K562 (cell line): ENCODE results near the gene NEURL4. TPM values are rescaled to one million over a fixed set of nuclear protein-coding genes. Genes with fewer than 3 reads are reported as not detected.

Experiments
- CHD7 ChIP-seq: fragments of 200-600 bp; sonication (generic); IDR thresholded peaks from one replicate; pipeline ENCODE4 v1.6.1; 2012; ENCODE audit warnings: mild to moderate bottlenecking, low read depth, low read length, inconsistent platforms
- HBP1 ChIP-seq: fragments of 450-650 bp; formaldehyde crosslinking; IDR thresholded peaks from 2 replicates; pipeline ENCODE4 v1.4.0; 2022; ENCODE audit warnings: missing genetic modification characterization
- HDGF ChIP-seq: fragments of 450-650 bp; IDR thresholded peaks from 2 replicates; pipeline ENCODE4 v1.6.1; 2016
- L3MBTL2 ChIP-seq: fragments of 450-650 bp; IDR thresholded peaks from 2 replicates; pipeline ENCODE4 v1.6.1; 2016; ENCODE audit warnings: mild to moderate bottlenecking, moderate library complexity
- NEUROD1 ChIP-seq: fragments of 150-350 bp; IDR thresholded peaks from 2 replicates; pipeline ENCODE4 v1.6.1; 2014; ENCODE audit warnings: borderline replicate concordance, low read length, low read depth; ENCODE audit not compliant: partially characterized antibody
- RREB1 ChIP-seq: fragments of 250-450 bp; sonication (Bioruptor Pico); IDR thresholded peaks from 2 replicates; pipeline ENCODE4 v1.4.0; 2020
- SIN3A ChIP-seq, 2 experiments: fragments of 150-350 bp in 1 of 2; IDR thresholded peaks; 2 replicates each; pipeline ENCODE4 v1.6.1; 2011 to 2016; ENCODE audit warnings: borderline replicate concordance in 2 of 2, low read depth in 2 of 2, low read length in 2 of 2, mild to moderate bottlenecking in 2 of 2, moderate library complexity in 2 of 2; ENCODE audit not compliant: control insufficient read depth in 1 of 2
- SRF ChIP-seq, 2 experiments: fragments of 250-450, 450-650 bp in 1 of 2; sonication (Bioruptor Pico) in 1 of 2; sonication (generic) in 1 of 2; formaldehyde crosslinking; IDR thresholded peaks; 2 replicates each; pipeline versions ENCODE4 v1.5.0 to v1.5.1; 2020 to 2022; ENCODE audit warnings: mild to moderate bottlenecking in 1 of 2, missing genetic modification reagents in 1 of 2
- polyA plus RNA-seq, 8 experiments: library from polyadenylated mRNA; depleted of rRNA in 4 of 8; stranded (reverse) in 5 of 8; unstranded in 3 of 8; fragments of >200 nt; fragmentation: Nextera tagmentation in 2 of 8; fragmentation: Illumina TruSeq in 1 of 8; extraction: Ambion mirVana in 2 of 8; extraction: Trizol in 1 of 8; gene quantifications; 2 replicates each; pipeline versions ENCODE4 v1.2.1 to v1.2.3, GENCODE V29; 2011 to 2014; ENCODE audit warnings: inconsistent platforms in 1 of 8, missing spikeins in 1 of 8
- total RNA-seq, 7 experiments: library from RNA; depleted of rRNA in 6 of 7; stranded (reverse); fragments of >200 nt in 6 of 7; fragmentation: Illumina TruSeq in 2 of 7; extraction: Trizol in 2 of 7; gene quantifications; 2 replicates each; pipeline versions ENCODE4 v1.2.1 to v1.2.3, GENCODE V29; 2011 to 2021; ENCODE audit warnings: low replicate concordance in 1 of 7

Gene NEURL4
- total and polyA plus RNA-seq, 9 of the 15 experiments (the other 6 are each of a cell fraction or from before 2014, with no cell fraction given): 0.08 to 37.4 (median 11.5) TPM

GRCh38 chr17:7282752-7283321 lies 46.3 kb downstream of the NEURL4 start (continued):
- TF ChIP-seq L3MBTL2 (peak; percentile 23; the same call in 1 of the 2 replicates), HDGF (no peak), SIN3A (IDR thresholded peaks at IDR 0.05; ENCODE audit: borderline replicate concordance in 2 of 2, control insufficient read depth in 1 of 2, low read depth in 2 of 2, low read length in 2 of 2) (peak in 1 of 2 experiments; percentile 35; a peak in 1 of 4 replicates), CHD7 (no peak), NEUROD1 (no peak), HBP1 (no peak), RREB1 (no peak), SRF (CRISPR knock-in tag; IDR thresholded peaks at IDR 0.05) (peak in 1 of 2 experiments; percentile 93; a peak in 2 of 4 replicates)
